Endothelial cell of umbilical vein (primary cell): ENCODE data around the gene MAPT.

Source experiments
- CTCF ChIP-seq, 2 donors: IDR thresholded peaks; 1 replicate in 1 of 2; 2 replicates in 1 of 2; pipeline ENCODE4 v1.5.1; 2011; ENCODE audit warnings: low read length in 2 of 2, mild to moderate bottlenecking in 2 of 2, moderate library complexity in 2 of 2, control low read depth in 1 of 2, inconsistent platforms in 1 of 2, low read depth in 1 of 2; ENCODE audit not compliant: insufficient read depth in 1 of 2; ENCODE audit errors: extremely low read depth in 1 of 2
- EZH2 ChIP-seq: IDR thresholded peaks from 2 replicates; pipeline ENCODE4 v1.6.1; 2012; ENCODE audit warnings: borderline replicate concordance, low read depth, mild to moderate bottlenecking, moderate library complexity, low read length, inconsistent platforms; ENCODE audit not compliant: severe bottlenecking
- MAX ChIP-seq: IDR thresholded peaks from 2 replicates; pipeline ENCODE4 v1.6.1; 2011; ENCODE audit not compliant: insufficient read depth, insufficient read length

- no peak for TF ChIP-seq CTCF (IDR thresholded peaks at IDR 0.05; ENCODE audit: extremely low read depth in 1 of 2, insufficient read depth in 1 of 2, low read depth in 1 of 2, low read length in 2 of 2)
- TF ChIP-seq EZH2, result no peak
- no peak for TF ChIP-seq MAX
Measured at GRCh38 chr17:46025060-46025459, 130.7 kb downstream of the MAPT start.
